ENCODE results near the gene TEX19.
"Not testable (repeated sequence)": the region's sequence is repeated elsewhere in the genome, so short reads cannot be mapped to it uniquely, and the experiment has no call there.

- not testable (repeated sequence) for TF ChIP-seq POLR2AphosphoS5, CTCF, POLR2A (IDR thresholded peaks at IDR 0.05)
These were observed 11.1 kb upstream of the TEX19 start for GRCh38 chr17:82347994-82348393.
